Lower leg skin (tissue), 3 donors: Measurements from ENCODE around the gene PAFAH1B1.

ENCODE experiments used
- CTCF ChIP-seq, 3 donors: fragments of 450-650 bp; IDR thresholded peaks; one replicate each; pipeline ENCODE4 v1.5.1; 2016; ENCODE audit warnings: antibody characterized with exemption in 3 of 3, mild to moderate bottlenecking in 3 of 3, moderate library complexity in 2 of 3
- POLR2A ChIP-seq, 2 donors: fragments of 450-650 bp; IDR thresholded peaks; one replicate each; pipeline ENCODE4 v1.6.1; 2016 to 2017; ENCODE audit warnings: antibody characterized with exemption in 2 of 2, mild to moderate bottlenecking in 1 of 2, moderate library complexity in 1 of 2

GRCh38 chr17:2704890-2705248, 111.4 kb downstream of the PAFAH1B1 start:
- TF ChIP-seq CTCF (IDR thresholded peaks at IDR 0.05) = no peak
- TF ChIP-seq POLR2A (IDR thresholded peaks at IDR 0.05) = no peak
